Adipocyte (in vitro differentiated cells): ENCODE data around the gene CFC1.
"Not testable (repeated sequence)": the region's sequence is repeated elsewhere in the genome, so short reads cannot be mapped to it uniquely, and the experiment has no call there.

Experiments used
- DNase-seq: peaks from one replicate; pipeline ENCODE4 v3.0.0-alpha.2; 2015; ENCODE audit warnings: low read depth
- H3K27me3 ChIP-seq: replicated peaks from 2 replicates; pipeline ENCODE4 v1.7.0; 2013; ENCODE audit warnings: mild to moderate bottlenecking, low read length, moderate library complexity; ENCODE audit not compliant: control insufficient read depth, insufficient read depth
- H3K36me3 ChIP-seq: 2 replicates; pipeline ENCODE4 v1.7.0; 2013; ENCODE audit warnings: low read length, mild to moderate bottlenecking, moderate library complexity; ENCODE audit not compliant: control insufficient read depth, insufficient read depth, severe bottlenecking
- H3K4me1 ChIP-seq: 2 replicates; pipeline ENCODE4 v1.7.0; 2013; ENCODE audit warnings: mild to moderate bottlenecking, low read length, moderate library complexity; ENCODE audit not compliant: control insufficient read depth, insufficient read depth
- H3K4me3 ChIP-seq: 2 replicates; pipeline ENCODE4 v1.7.0; 2013; ENCODE audit warnings: mild to moderate bottlenecking, low read length, moderate library complexity
- H3K9ac ChIP-seq: 2 replicates; pipeline ENCODE4 v1.7.0; 2013; ENCODE audit warnings: mild to moderate bottlenecking, low read length, moderate library complexity
- H3K9me3 ChIP-seq: 2 replicates; pipeline ENCODE4 v1.7.0; 2013; ENCODE audit warnings: mild to moderate bottlenecking, low read length, moderate library complexity; ENCODE audit not compliant: control insufficient read depth

Gene CFC1

DNA sequence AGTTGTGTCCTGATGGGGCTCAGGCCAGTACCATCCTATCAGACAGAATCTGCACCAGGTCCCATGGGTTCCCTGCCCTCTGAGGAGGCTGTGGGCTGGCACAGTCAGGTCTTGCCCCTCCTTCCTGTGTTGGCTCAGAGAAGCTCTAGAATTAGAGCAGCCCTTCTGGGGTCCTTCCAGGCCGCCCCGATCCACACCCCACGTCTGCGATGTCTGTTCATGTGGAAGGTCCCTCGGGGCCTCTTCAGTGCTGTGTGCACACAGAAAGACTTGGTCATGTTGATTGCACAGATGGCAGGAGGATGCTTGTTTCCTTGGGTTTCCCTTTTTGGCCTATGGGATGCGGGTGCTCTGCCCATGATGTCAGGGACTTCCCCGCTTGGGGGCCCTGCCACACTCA lies 20.3 kb downstream of the CFC1 start:
- not testable (repeated sequence) for H3K27me3 ChIP-seq, H3K36me3 ChIP-seq, H3K9me3 ChIP-seq, H3K4me3 ChIP-seq, H3K9ac ChIP-seq, H3K4me1 ChIP-seq, DNase-seq

DNA sequence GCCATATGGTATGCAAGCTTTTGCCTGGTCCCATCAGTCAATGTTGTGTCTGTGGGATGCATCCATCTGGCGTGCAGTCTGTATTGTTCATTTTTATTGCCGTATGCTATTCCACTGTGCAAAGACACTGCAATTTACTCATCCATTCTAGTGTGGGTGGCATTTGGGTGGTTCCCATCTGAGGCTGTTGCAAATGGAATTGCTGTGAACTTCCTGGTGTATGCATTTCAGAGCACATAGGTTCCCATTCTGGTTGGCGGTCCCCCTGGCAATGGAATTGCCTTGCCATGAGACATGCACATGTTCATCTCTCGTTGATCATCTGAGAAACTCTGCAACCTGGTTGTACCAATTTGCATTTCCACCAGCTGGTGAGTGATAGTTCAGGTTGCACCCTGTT lies 21.8 kb downstream of the CFC1 start:
- not testable (repeated sequence) for H3K36me3 ChIP-seq, H3K9ac ChIP-seq, H3K4me1 ChIP-seq, DNase-seq, H3K9me3 ChIP-seq, H3K27me3 ChIP-seq, H3K4me3 ChIP-seq

DNA sequence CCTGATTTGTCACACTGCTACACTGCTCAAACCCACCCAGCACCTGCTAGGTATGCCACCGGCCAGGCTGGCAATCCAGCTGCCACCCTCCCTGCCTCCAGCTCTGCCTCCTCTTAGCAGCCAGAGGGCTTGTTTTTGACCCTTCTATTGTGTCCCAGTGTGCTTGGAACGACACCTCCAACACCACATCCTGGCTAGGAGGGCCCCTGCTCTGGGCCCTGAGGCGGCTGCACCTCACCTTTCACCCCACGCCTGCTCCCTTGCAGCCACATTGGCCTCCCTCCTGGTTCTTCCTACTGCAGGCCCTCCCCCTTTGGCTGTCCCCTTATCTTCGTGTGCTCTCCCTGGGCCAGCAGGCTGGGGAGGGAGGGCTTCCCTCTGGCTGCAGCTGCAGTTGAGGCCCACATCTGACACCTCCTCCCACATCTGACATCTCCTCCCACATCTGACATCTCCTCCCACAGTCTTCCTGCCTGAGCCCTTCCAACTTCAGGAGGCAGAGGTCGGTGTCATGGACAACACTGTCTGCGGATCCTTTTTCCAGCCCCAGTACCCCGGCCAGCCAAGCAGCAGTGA lies 23.1 kb downstream of the CFC1 start:
- H3K4me3 ChIP-seq, H3K9ac ChIP-seq, H3K4me1 ChIP-seq, DNase-seq, H3K9me3 ChIP-seq, H3K27me3 ChIP-seq, H3K36me3 ChIP-seq: not testable (repeated sequence)

DNA sequence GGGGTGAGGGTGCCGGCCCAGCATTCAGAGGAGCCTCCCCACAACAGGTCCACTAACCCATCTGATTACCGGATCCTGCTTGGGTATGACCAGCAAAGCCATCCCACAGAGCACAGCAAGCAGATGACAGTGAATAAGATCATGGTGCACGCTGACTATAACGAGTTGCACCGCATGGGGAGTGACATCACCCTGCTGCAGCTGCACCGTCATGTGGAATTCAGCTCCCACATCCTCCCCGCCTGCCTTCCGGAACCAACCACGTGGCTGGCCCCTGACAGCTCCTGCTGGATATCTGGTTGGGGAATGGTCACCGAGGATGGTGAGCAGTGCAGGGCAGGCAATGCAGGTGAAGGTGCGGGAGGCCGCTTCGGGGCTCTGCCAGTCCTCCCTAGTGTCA lies 25.1 kb downstream of the CFC1 start:
- not testable (repeated sequence) for H3K36me3 ChIP-seq, H3K27me3 ChIP-seq, H3K4me1 ChIP-seq, H3K4me3 ChIP-seq, H3K9me3 ChIP-seq, H3K9ac ChIP-seq, DNase-seq

DNA sequence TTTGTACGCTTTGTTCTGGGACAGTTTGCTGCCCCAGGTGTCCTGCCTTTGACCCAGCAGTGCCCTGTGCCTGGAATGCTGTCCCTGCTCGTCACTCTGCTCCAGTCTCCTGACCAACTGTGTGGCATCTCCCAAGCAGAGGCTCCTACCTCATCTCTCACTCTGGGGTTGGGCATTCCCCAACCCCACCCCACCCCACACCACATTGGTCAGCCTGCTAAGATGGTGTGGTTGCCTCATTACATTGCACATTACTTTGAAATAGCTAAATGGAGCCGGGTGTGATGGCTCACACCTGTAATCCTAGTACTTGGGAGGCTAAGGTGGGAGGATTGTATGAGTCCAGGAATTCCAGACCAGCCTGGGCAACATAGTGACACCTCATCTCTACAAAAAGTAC lies 27.4 kb downstream of the CFC1 start:
- H3K9me3 ChIP-seq, H3K27me3 ChIP-seq, H3K36me3 ChIP-seq, DNase-seq, H3K4me1 ChIP-seq, H3K4me3 ChIP-seq, H3K9ac ChIP-seq: not testable (repeated sequence)

DNA sequence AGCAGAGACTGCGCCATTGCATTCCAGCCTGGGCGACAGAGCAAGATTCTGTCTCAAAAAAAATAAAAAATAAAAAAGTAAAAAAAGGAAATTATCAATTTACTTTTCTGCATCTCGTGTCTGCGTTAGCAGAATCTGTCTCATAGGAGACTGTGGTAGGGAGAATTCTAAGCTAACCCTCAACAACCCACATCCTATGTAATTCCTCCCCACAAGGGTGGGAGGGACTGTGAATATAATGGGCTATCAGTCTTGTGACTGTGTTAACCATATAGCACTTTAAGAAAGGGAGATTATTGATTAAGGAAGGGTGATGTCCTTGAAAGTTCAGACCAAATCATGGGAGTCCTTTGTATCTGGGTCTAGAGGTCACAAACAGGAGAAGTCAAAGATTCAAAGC lies 33.2 kb downstream of the CFC1 start:
- H3K4me3 ChIP-seq = not testable (repeated sequence)

DNA sequence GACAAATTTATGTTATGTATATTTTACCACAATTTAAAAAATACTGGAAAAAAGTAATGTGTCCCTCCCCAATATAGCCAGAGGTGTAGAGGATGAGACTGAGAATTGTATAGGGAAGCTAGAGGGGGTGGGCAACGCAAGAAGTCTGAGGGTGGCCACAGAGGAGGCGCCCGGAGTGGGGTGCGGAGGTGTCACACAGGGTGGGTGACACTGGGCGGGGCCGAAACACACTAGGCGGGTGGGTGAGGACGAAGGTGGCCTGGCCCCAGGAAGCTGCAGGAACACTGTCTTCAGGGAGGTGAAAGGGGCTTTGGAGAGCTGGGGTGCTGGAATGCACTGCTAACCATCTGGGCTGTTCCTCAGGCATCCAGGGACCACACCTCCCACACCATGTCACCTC lies 42.9 kb downstream of the CFC1 start:
- H3K4me1 ChIP-seq, H3K4me3 ChIP-seq, H3K9me3 ChIP-seq, H3K9ac ChIP-seq, H3K27me3 ChIP-seq, H3K36me3 ChIP-seq, DNase-seq: not testable (repeated sequence)

More for the DNA sequence above, 33.2 kb downstream of the CFC1 start:
- H3K36me3 ChIP-seq, DNase-seq, H3K4me1 ChIP-seq, H3K27me3 ChIP-seq, H3K9me3 ChIP-seq, H3K9ac ChIP-seq: not testable (repeated sequence)

DNA sequence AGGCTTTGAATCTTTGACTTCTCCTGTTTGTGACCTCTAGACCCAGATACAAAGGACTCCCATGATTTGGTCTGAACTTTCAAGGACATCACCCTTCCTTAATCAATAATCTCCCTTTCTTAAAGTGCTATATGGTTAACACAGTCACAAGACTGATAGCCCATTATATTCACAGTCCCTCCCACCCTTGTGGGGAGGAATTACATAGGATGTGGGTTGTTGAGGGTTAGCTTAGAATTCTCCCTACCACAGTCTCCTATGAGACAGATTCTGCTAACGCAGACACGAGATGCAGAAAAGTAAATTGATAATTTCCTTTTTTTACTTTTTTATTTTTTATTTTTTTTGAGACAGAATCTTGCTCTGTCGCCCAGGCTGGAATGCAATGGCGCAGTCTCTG lies 45.2 kb downstream of the CFC1 start:
- H3K27me3 ChIP-seq, H3K4me1 ChIP-seq, H3K9ac ChIP-seq, H3K4me3 ChIP-seq, H3K36me3 ChIP-seq, H3K9me3 ChIP-seq, DNase-seq: not testable (repeated sequence)

DNA sequence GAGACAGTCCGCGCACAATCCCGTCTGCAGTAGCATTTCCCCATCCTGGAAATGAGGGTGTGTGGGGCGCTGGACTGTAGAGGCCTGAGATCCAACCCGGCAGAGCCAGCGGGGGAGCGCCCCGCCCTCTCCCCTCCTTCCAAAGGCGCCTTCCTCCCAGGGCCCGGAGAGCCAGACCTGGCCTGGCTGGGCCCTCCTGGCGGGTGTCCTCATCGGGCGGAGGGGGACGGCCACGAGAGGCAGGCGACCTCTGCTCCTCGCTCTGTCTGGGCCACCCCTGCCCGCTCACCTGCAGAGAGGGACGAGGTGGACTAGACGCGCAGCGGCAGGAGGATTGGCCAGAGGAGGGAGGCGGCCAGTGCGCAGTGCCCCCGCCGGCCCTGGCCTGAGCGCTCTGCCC lies 49.9 kb downstream of the CFC1 start:
- H3K4me1 ChIP-seq, H3K9ac ChIP-seq, H3K4me3 ChIP-seq, H3K9me3 ChIP-seq, DNase-seq, H3K36me3 ChIP-seq, H3K27me3 ChIP-seq: not testable (repeated sequence)

DNA sequence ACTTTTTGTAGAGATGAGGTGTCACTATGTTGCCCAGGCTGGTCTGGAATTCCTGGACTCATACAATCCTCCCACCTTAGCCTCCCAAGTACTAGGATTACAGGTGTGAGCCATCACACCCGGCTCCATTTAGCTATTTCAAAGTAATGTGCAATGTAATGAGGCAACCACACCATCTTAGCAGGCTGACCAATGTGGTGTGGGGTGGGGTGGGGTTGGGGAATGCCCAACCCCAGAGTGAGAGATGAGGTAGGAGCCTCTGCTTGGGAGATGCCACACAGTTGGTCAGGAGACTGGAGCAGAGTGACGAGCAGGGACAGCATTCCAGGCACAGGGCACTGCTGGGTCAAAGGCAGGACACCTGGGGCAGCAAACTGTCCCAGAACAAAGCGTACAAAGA lies 51.0 kb downstream of the CFC1 start:
- not testable (repeated sequence) for H3K9ac ChIP-seq, DNase-seq, H3K9me3 ChIP-seq, H3K27me3 ChIP-seq, H3K4me3 ChIP-seq, H3K36me3 ChIP-seq, H3K4me1 ChIP-seq

DNA sequence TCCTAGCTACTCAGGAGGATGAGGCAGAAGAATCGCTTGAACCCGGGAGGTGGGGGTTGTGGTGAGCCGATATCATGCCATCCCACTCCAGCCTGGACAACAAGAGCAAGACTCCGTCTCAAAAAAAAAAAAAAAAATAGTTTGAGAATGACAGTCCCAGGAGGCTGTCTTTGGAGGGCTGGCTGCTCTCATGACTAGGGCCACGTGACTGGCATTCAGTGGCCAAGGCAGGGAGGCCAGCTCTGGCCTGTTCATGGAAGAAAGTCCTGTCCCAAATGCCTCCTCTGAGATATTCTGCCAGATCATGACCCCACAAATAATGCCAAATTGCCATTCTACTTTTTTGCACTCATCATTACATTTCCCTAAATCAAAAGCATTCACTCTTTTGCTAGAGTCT lies 54.4 kb downstream of the CFC1 start:
- not testable (repeated sequence) for H3K4me1 ChIP-seq, H3K27me3 ChIP-seq, H3K9ac ChIP-seq, H3K4me3 ChIP-seq, H3K9me3 ChIP-seq, DNase-seq, H3K36me3 ChIP-seq

DNA sequence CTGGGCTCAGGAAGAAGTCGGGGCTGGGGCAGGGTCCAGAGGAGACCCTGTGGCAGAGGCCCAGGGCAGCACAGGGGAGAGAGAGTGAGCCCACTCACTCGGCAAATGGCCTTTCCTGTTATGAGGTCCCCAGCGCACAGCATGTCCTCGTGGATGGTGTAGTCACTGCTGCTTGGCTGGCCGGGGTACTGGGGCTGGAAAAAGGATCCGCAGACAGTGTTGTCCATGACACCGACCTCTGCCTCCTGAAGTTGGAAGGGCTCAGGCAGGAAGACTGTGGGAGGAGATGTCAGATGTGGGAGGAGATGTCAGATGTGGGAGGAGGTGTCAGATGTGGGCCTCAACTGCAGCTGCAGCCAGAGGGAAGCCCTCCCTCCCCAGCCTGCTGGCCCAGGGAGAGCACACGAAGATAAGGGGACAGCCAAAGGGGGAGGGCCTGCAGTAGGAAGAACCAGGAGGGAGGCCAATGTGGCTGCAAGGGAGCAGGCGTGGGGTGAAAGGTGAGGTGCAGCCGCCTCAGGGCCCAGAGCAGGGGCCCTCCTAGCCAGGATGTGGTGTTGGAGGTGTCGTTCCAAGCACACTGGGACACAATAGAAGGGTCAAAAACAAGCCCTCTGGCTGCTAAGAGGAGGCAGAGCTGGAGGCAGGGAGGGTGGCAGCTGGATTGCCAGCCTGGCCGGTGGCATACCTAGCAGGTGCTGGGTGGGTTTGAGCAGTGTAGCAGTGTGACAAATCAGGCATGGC lies 55.4 kb downstream of the CFC1 start:
- H3K9me3 ChIP-seq, H3K4me1 ChIP-seq, DNase-seq, H3K36me3 ChIP-seq, H3K27me3 ChIP-seq, H3K4me3 ChIP-seq, H3K9ac ChIP-seq: not testable (repeated sequence)
